ENCODE data around the gene SON.
"Not testable (repeated sequence)": the region's sequence is repeated elsewhere in the genome, so short reads cannot be mapped to it uniquely, and the experiment has no call there.

The SON gene, protein sequence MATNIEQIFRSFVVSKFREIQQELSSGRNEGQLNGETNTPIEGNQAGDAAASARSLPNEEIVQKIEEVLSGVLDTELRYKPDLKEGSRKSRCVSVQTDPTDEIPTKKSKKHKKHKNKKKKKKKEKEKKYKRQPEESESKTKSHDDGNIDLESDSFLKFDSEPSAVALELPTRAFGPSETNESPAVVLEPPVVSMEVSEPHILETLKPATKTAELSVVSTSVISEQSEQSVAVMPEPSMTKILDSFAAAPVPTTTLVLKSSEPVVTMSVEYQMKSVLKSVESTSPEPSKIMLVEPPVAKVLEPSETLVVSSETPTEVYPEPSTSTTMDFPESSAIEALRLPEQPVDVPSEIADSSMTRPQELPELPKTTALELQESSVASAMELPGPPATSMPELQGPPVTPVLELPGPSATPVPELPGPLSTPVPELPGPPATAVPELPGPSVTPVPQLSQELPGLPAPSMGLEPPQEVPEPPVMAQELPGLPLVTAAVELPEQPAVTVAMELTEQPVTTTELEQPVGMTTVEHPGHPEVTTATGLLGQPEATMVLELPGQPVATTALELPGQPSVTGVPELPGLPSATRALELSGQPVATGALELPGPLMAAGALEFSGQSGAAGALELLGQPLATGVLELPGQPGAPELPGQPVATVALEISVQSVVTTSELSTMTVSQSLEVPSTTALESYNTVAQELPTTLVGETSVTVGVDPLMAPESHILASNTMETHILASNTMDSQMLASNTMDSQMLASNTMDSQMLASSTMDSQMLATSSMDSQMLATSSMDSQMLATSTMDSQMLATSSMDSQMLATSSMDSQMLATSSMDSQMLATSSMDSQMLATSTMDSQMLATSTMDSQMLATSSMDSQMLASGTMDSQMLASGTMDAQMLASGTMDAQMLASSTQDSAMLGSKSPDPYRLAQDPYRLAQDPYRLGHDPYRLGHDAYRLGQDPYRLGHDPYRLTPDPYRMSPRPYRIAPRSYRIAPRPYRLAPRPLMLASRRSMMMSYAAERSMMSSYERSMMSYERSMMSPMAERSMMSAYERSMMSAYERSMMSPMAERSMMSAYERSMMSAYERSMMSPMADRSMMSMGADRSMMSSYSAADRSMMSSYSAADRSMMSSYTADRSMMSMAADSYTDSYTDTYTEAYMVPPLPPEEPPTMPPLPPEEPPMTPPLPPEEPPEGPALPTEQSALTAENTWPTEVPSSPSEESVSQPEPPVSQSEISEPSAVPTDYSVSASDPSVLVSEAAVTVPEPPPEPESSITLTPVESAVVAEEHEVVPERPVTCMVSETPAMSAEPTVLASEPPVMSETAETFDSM (N-terminal part only)

GRCh38 chr21:33542640-33543504 lies at the start of gene SON:
Gene SON (plus strand): TSS chr21:33543038. CDS start chr21:33543093, 55 bp downstream.
- peak; percentile 99 for FAIRE-seq
- peak; percentile 81 for DNase-seq (ENCODE audit: insufficient read length, low spot score)

DNA sequence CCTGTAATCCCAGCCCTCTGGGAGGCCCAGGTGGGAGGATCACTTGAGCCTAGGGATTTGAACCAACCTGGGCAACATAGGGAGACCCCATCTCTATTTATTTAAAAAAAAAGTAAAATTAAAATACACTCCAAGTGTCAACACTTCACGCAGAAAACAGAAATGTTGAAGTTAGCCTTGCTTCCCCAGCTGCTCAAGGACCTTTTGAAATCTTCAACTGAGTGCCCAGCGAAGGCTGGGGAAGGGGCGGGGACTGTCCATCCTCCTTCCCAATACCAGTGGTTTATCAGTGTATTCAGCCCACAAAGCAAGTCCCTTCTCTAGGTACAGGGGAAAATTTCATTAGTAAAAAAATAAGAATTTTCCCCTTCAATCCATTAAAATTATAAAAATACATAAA lies 49.1 kb upstream of the SON start:
- FAIRE-seq (no peak), DNase-seq (ENCODE audit: insufficient read length, low spot score) (no peak)

- FAIRE-seq, result no peak
- DNase-seq (ENCODE audit: insufficient read length, low spot score), result no peak
These were observed 47.1 kb upstream of the SON start for GRCh38 chr21:33495743-33496142.

- DNase-seq (ENCODE audit: insufficient read length, low spot score) (no peak), FAIRE-seq (no peak)
These were observed 46.5 kb upstream of the SON start for GRCh38 chr21:33496345-33496744.

DNA sequence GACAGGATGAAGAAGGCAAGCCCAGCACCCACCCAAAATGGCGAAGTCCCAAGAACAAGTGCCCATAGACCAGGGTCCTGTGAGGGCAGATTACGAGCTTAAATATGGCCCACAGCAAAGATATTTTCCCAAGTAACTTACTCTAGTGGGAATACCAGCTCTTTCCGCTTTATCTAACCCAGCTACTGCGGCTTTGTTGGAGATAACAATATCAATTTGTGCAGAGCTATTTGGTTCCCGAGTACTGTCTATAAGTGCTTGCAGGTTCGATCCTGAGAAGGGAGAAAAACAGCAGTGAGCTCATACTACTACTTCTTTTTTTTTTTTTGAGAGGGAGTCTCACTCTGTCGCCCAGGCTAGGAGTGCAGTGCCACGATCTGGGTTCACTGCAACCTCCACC lies 37.0 kb upstream of the SON start:
- no peak for DNase-seq (ENCODE audit: insufficient read length, low spot score)
- FAIRE-seq, result no peak

DNA sequence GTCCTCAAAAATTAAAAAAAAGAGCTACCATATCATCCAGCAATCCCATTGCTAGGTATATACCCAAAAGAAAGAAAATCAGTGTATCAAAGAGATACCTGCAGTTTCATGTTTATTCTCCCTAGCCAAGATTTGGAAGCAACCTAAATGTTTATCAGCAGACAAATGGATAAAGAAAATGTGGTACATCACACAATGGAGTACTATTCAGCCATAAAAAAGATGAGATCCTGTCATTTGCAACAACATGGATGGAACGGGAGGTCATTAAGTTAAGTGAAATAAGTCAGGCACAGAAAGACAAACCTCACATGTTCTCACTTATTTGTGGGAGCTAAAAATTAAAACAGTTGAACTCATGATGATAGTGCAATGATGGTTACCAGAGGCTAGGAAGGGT lies 35.8 kb upstream of the SON start:
- not testable (repeated sequence) for DNase-seq (ENCODE audit: insufficient read length, low spot score); FAIRE-seq

DNA sequence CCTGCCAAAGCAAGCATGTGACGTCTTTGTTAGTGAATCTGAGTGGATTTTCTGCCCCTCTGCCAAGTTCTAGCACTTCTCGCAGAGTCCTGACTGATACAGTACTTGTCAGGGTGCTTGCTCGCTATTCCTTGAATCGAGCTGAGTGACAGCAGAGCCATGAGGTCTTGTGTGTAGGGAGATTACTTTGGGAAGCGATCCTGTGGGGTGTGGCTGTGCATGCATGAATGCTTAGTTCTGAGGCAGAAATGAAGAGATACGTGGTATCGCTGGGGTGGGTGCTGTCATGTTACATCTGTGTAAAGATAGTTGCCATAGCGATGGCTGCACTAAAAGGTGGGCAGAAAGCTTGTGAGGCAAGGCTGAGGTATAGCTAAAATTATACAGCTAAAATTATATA lies 32.0 kb upstream of the SON start:
- no peak for DNase-seq (ENCODE audit: insufficient read length, low spot score)
- FAIRE-seq, result no peak

- FAIRE-seq (no peak), DNase-seq (ENCODE audit: insufficient read length, low spot score) (no peak)
These were observed 31.2 kb upstream of the SON start for GRCh38 chr21:33511639-33512038.

DNA sequence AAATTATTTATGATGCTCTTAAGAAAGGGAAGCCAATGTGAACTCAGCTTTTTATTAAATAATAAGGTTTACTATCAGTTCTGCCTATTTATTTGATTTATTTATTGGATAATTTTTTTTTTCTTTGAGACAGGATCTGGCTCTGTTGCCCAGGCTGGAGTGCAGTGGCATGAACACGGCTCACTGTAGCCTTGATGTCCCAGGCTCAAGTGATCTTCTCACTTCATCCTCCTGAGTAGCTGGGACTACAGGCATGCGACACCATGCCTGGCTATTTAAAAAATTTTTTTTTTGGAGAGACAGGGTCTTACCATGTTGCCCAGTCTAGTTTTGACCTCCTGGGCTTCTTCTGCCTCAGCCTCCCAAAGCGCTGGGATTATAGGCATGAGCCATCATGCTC lies 30.4 kb upstream of the SON start:
- FAIRE-seq (no peak), DNase-seq (ENCODE audit: insufficient read length, low spot score) (no peak)

- FAIRE-seq (no peak), DNase-seq (ENCODE audit: insufficient read length, low spot score) (no peak)
These were observed 28.6 kb upstream of the SON start for GRCh38 chr21:33514229-33514628.

- DNase-seq (ENCODE audit: insufficient read length, low spot score), result no peak
These were observed 23.9 kb upstream of the SON start for GRCh38 chr21:33518899-33519298.

DNA sequence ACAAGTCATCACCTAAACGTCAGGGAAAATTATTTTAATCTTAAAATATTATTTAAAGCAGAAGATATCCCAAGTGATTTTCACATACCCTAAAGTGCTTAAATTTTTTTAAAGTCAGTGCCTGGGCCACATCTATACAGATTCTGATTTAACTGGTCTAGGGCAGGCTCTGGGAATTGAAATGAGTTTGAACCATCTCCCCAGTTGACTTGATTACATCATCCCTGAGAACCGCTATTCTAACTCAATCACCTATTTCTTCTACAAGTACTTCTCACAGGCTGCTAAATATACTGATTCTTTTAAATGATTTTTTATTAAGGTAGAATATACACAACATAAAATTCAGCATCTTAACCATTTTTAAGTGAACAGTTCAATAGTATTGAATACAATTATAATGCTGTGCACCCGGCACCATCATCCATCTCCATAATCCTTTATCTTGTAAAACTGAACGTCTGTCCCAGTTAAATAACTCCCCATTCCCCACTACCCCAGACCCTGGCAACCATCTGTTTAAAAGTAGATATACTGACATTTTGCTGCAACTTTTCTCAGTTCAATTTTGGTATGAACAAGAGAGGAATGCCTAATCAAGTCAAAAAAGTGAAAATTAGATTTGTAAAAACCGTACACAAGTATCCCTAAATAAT lies 20.4 kb upstream of the SON start:
- FAIRE-seq, result no peak
- DNase-seq (ENCODE audit: insufficient read length, low spot score), result no peak

More at GRCh38 chr21:33518899-33519298, 23.9 kb upstream of the SON start:
- FAIRE-seq, result no peak

GRCh38 chr21:33522953-33523349 lies 19.9 kb upstream of the SON start:
- FAIRE-seq (no peak), DNase-seq (ENCODE audit: insufficient read length, low spot score) (no peak)

GRCh38 chr21:33531007-33531406 lies 11.8 kb upstream of the SON start:
- FAIRE-seq, result no peak
- DNase-seq (ENCODE audit: insufficient read length, low spot score), result no peak

GRCh38 chr21:33537212-33537611 lies 5.6 kb upstream of the SON start:
- DNase-seq (ENCODE audit: insufficient read length, low spot score), result no peak
- no peak for FAIRE-seq

DNA sequence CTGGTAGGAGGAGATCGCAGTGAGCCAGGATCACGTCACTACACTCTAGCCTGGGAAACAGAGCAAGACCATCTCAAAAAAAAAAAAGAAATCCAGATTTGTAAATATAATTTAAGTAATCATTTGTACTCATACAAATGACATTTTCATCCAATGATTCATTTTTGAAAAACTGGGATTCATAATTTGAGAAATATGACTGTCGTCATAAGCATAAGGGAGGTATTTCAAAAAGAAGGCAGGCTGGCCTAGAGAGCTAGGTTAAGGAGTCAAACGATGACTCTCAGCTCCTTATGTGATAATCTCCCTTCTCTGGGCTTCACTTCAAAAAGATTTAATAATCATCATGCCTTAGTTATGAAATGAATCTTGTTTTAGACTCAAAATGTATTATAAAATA lies 3.2 kb upstream of the SON start:
- no peak for FAIRE-seq
- DNase-seq (ENCODE audit: insufficient read length, low spot score), result no peak

DNA sequence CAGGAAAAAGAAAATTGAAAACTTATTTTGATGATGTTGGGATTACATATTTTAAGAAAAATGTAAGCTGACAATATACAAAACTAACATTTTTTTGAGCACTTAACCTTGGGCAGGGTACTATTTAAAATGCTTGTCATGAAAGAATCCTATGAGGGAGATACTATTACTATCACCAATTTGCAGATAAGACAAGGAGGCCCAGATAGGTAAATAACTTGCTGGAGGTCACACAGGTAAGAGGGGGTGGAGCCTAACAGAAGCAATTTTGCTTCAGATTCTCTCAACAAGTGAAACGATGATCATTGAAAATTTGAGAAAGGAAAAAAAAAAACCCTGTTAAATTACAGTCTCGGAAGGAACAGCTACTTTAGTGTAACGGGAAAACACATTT lies 2.1 kb upstream of the SON start:
- FAIRE-seq (no peak), DNase-seq (ENCODE audit: insufficient read length, low spot score) (no peak)

GRCh38 chr21:33541105-33541711 lies 1.6 kb upstream of the SON start:
- peak; percentile 74 for FAIRE-seq
- no peak for DNase-seq (ENCODE audit: insufficient read length, low spot score)

Data from GM19239 (cell line).